HCT116 (cell line): ENCODE measurements around the gene MYBPH. TPM values are rescaled to one million over a fixed set of nuclear protein-coding genes. Genes with fewer than 3 reads are reported as not detected.

Experiments
- ATAC-seq: fragments of 200-7000 bp; cut with Tn5 transposase; 2 replicates; pipeline ENCODE4 v1.9.1; 2020; ENCODE audit warnings: mild to moderate bottlenecking, moderate library complexity
- BruUV-seq: library from RNA; stranded (reverse); fragments of 400-500 nt; replicated peaks from 2 replicates; lab custom pipeline; 2021; lab: Mats Ljungman, UMichigan
- CTCF ChIA-PET: fragments of 300-600 bp; sonication (Branson Sonifier 250); formaldehyde crosslinking; loops from one replicate; lab custom pipeline; 2021; ENCODE audit warnings: antibody characterized with exemption; lab: Charles Lee
- POLR2A ChIA-PET: fragments of 300-600, 350-600 bp; sonication (Branson Sonifier 250); formaldehyde crosslinking; loops from one replicate; lab custom pipeline; 2021; ENCODE audit warnings: antibody characterized with exemption; lab: Charles Lee
- RAD21 ChIA-PET, 2 experiments: fragments of 300-600 bp; sonication (Branson Sonifier 250); formaldehyde crosslinking; loops; one replicate each; lab custom pipeline; 2023; ENCODE audit warnings: low total read pairs in 2 of 2; ENCODE audit not compliant: uncharacterized antibody in 2 of 2, unreplicated experiment in 2 of 2, low non-redundant PET in 1 of 2; lab: Charles Lee
- DNase-seq: peaks from one replicate; pipeline ENCODE4 v3.0.0-alpha.2; 2010; ENCODE audit warnings: low read depth, low spot score
- H2AFZ ChIP-seq: fragments of 200-600 bp; shearing (Covaris generic), sonication (generic); 2 replicates; pipeline ENCODE4 v1.6.1; 2017; ENCODE audit warnings: low read depth, mixed run types, mixed read lengths, antibody characterized with exemption, low read length; ENCODE audit not compliant: poor library complexity, severe bottlenecking
- H3K27ac ChIP-seq: 2 replicates; pipeline ENCODE4 v1.5.1; 2012; ENCODE audit warnings: low read depth, low read length
- H3K27me3 ChIP-seq: fragments of 200-600 bp; sonication (generic); 2 replicates; pipeline ENCODE4 v1.6.1; 2016; ENCODE audit warnings: mixed run types, low read length, mixed read lengths; ENCODE audit not compliant: insufficient read depth
- H3K36me3 ChIP-seq, 2 experiments: fragments of 200-500 bp in 1 of 2; fragments of 200-600 bp in 1 of 2; sonication (Bioruptor generic) in 1 of 2; sonication (generic) in 1 of 2; 2 replicates each; pipeline versions ENCODE4 v1.5.1 to v1.6.1; 2014 to 2016; ENCODE audit warnings: low read length in 2 of 2, inconsistent platforms in 1 of 2, mixed read lengths in 1 of 2, mixed run types in 1 of 2; ENCODE audit not compliant: insufficient read depth in 2 of 2, control insufficient read depth in 1 of 2
- H3K4me1 ChIP-seq, 2 experiments: fragments of 200-600 bp in 1 of 2; sonication (generic) in 1 of 2; 2 replicates each; pipeline versions ENCODE4 v1.5.1 to v1.6.1; 2012 to 2017; ENCODE audit warnings: low read length in 2 of 2, inconsistent platforms in 1 of 2, mild to moderate bottlenecking in 1 of 2, mixed read lengths in 1 of 2, mixed run types in 1 of 2, moderate library complexity in 1 of 2; ENCODE audit not compliant: insufficient read depth in 2 of 2, control insufficient read depth in 1 of 2
- H3K4me2 ChIP-seq: fragments of 200-600 bp; sonication (generic); 2 replicates; pipeline ENCODE4 v1.6.1; 2017; ENCODE audit warnings: mixed run types, low read length, mixed read lengths
- H3K4me3 ChIP-seq, 2 experiments: fragments of 200-600 bp in 1 of 2; sonication (generic) in 1 of 2; replicated peaks in 1 of 2; 2 replicates each; pipeline ENCODE4 v1.5.1; 2011 to 2016; ENCODE audit warnings: low read length in 2 of 2, control low read depth in 1 of 2, low read depth in 1 of 2, mild to moderate bottlenecking in 1 of 2, mixed read lengths in 1 of 2, mixed run types in 1 of 2
- H3K79me2 ChIP-seq: fragments of 200-600 bp; sonication (generic); 2 replicates; pipeline ENCODE4 v1.6.1; 2017; ENCODE audit warnings: mild to moderate bottlenecking, mixed run types, low read length, moderate library complexity, mixed read lengths; ENCODE audit not compliant: insufficient read depth
- H3K9ac ChIP-seq: fragments of 200-600 bp; sonication (generic); 2 replicates; pipeline ENCODE4 v1.6.1; 2016; ENCODE audit warnings: low read length, mixed read lengths
- H3K9me2 ChIP-seq: fragments of 200-600 bp; sonication (generic), shearing (Covaris generic); 2 replicates; pipeline ENCODE4 v1.6.1; 2017; ENCODE audit warnings: mixed run types, mild to moderate bottlenecking, moderate library complexity; ENCODE audit not compliant: insufficient read depth
- H3K9me3 ChIP-seq, 2 experiments: fragments of 200-500 bp in 1 of 2; fragments of 200-600 bp in 1 of 2; sonication (Bioruptor generic) in 1 of 2; sonication (generic) in 1 of 2; 2 replicates each; pipeline ENCODE4 v1.6.1; 2014 to 2017; ENCODE audit warnings: low read length in 2 of 2, mixed read lengths in 2 of 2, inconsistent platforms in 1 of 2, low read depth in 1 of 2, mild to moderate bottlenecking in 1 of 2, mixed run types in 1 of 2, moderate library complexity in 1 of 2; ENCODE audit not compliant: control insufficient read depth in 1 of 2, insufficient read depth in 1 of 2
- H4K20me1 ChIP-seq: fragments of 200-600 bp; sonication (generic), shearing (Covaris generic); 2 replicates; pipeline ENCODE4 v1.6.1; 2017; ENCODE audit warnings: mixed run types, mild to moderate bottlenecking, moderate library complexity; ENCODE audit not compliant: insufficient read depth
- CBX3 ChIP-seq: IDR thresholded peaks from 2 replicates; pipeline ENCODE4 v1.6.1; 2012; ENCODE audit warnings: low read depth
- EGR1 ChIP-seq: IDR thresholded peaks from 2 replicates; pipeline ENCODE4 v1.6.1; 2012; ENCODE audit warnings: low read depth
- ELF1 ChIP-seq: IDR thresholded peaks from 2 replicates; pipeline ENCODE4 v1.6.1; 2012; ENCODE audit warnings: low read depth, borderline replicate concordance
- EZH2 ChIP-seq: fragments of 200-600 bp; sonication (generic); IDR thresholded peaks from 2 replicates; pipeline ENCODE4 v1.6.1; 2017; ENCODE audit warnings: antibody characterized with exemption, mixed run types
- EZH2phosphoT487 ChIP-seq: fragments of 200-600 bp; IDR thresholded peaks from 2 replicates; pipeline ENCODE4 v1.6.1; 2018; ENCODE audit warnings: antibody characterized with exemption, borderline replicate concordance
- POLR2A ChIP-seq: IDR thresholded peaks from 2 replicates; pipeline ENCODE4 v1.7.0; 2011; ENCODE audit warnings: borderline replicate concordance; ENCODE audit not compliant: insufficient read depth, insufficient read length; ENCODE audit errors: extremely low read depth
- POLR2AphosphoS5 ChIP-seq: IDR thresholded peaks from 2 replicates; pipeline ENCODE4 v1.6.1; 2011; ENCODE audit warnings: mild to moderate bottlenecking, low read depth, low read length, moderate library complexity
- SIN3A ChIP-seq: IDR thresholded peaks from 2 replicates; pipeline ENCODE4 v1.6.1; 2012; ENCODE audit warnings: low read depth
- TCF7L2 ChIP-seq: IDR thresholded peaks from 2 replicates; pipeline ENCODE4 v1.7.0; 2011; ENCODE audit warnings: borderline replicate concordance, inconsistent platforms; ENCODE audit not compliant: insufficient read depth, insufficient read length; ENCODE audit errors: extremely low read depth
- YY1 ChIP-seq: IDR thresholded peaks from 2 replicates; pipeline ENCODE4 v1.6.1; 2011; ENCODE audit warnings: low read length, low read depth, moderate library complexity, mild to moderate bottlenecking; ENCODE audit not compliant: insufficient replicate concordance; ENCODE audit errors: extremely low read depth
- ZNF274 ChIP-seq: fragments of 200-500 bp; sonication (Bioruptor generic); IDR thresholded peaks from 2 replicates; pipeline ENCODE4 v1.6.1; 2014; ENCODE audit warnings: mild to moderate bottlenecking, low read depth, low read length, inconsistent platforms
- intact Hi-C: fragments of 100-400 bp; cut with micrococcal nuclease; formaldehyde crosslinking; loops from 2 replicates; pipeline ENCODE4 v1.10.0; 2022
- total RNA-seq: library from RNA; stranded (reverse); gene quantifications from one replicate; pipeline ENCODE4 v1.2.1, GENCODE V29; 2021; ENCODE audit not compliant: unreplicated experiment
- TF ChIP-seq, protein P1 (sequence below): IDR thresholded peaks from 2 replicates; pipeline ENCODE4 v1.6.1; 2012
- TF ChIP-seq, protein P2 (sequence below): IDR thresholded peaks from 2 replicates; pipeline ENCODE4 v1.6.1; 2011; ENCODE audit warnings: mild to moderate bottlenecking, low read length, moderate library complexity; ENCODE audit not compliant: insufficient replicate concordance; ENCODE audit errors: extremely low read depth

Gene MYBPH
- total RNA-seq, 1 experiment from 2014 or later: 0.22 TPM

DNA sequence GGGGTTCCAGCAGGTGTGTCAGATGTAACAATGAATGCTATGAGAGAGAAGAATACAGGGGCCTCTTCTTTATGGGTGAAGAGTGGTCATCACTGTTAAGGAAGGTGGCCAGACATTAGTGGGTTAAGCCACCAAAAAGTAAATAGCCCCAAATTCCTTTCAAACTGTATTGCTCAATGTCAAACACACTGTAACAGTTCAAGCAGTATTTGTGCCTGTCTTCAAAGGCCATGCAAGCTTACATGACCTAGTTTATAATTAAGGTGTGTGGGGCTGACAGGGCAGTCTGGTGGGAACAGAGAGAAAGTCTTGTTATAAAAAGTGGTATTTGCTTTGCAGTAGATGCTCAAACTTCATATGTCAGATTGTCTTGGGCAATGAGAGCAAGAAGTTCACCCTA lies 35.4 kb upstream of the MYBPH start:
- Histone ChIP-seq H4K20me1 (no peaks in the 10 kb centered on the region), H3K79me2 (no peaks in the 10 kb centered on the region), H2AFZ (no peak overlapping the region), H3K4me3 (no peak overlapping the region), H3K27ac (no peak overlapping the region), H3K4me1 (peaks cover 0 to 7% of the 10 kb centered on the region in 2 experiments; a peak in 1 of 4 replicates)
- CTCF ChIA-PET: no interaction called here
- RAD21 ChIA-PET: no interaction called here
- intact Hi-C loops: no loop called here
- TF ChIP-seq EZH2 (no peak), YY1 (no peak), SIN3A (no peak), ELF1 (no peak), POLR2AphosphoS5 (no peak), CBX3 (no peak), ZNF274 (no peak), TCF7L2 (no peak), EGR1 (no peak), POLR2A (no peak), EZH2phosphoT487 (no peak)
- TF ChIP-seq, protein P1, sequence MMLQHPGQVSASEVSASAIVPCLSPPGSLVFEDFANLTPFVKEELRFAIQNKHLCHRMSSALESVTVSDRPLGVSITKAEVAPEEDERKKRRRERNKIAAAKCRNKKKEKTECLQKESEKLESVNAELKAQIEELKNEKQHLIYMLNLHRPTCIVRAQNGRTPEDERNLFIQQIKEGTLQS: no peak
- TF ChIP-seq, protein P2, sequence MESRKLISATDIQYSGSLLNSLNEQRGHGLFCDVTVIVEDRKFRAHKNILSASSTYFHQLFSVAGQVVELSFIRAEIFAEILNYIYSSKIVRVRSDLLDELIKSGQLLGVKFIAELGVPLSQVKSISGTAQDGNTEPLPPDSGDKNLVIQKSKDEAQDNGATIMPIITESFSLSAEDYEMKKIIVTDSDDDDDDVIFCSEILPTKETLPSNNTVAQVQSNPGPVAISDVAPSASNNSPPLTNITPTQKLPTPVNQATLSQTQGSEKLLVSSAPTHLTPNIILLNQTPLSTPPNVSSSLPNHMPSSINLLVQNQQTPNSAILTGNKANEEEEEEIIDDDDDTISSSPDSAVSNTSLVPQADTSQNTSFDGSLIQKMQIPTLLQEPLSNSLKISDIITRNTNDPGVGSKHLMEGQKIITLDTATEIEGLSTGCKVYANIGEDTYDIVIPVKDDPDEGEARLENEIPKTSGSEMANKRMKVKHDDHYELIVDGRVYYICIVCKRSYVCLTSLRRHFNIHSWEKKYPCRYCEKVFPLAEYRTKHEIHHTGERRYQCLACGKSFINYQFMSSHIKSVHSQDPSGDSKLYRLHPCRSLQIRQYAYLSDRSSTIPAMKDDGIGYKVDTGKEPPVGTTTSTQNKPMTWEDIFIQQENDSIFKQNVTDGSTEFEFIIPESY: no peak
- TF ChIP-seq, all 23 proteins: peak for 0
- BruUV-seq: no TSS peak
- H3K9me3 ChIP-seq: no peaks in the 10 kb centered on the region
- no peaks in the 10 kb centered on the region for H3K9me2 ChIP-seq
- H3K27me3 ChIP-seq: no peaks in the 10 kb centered on the region
- H3K36me3 ChIP-seq: no peaks in the 10 kb centered on the region
- POLR2A ChIA-PET: no interaction called here
- DNase-seq: no peak
- no peak overlapping the region for H3K9ac ChIP-seq
- no peak overlapping the region for H3K4me2 ChIP-seq
- no peak for ATAC-seq
